Measurements from ENCODE around the gene MILR1. TPM values are rescaled to one million over a fixed set of nuclear protein-coding genes. Genes with fewer than 3 reads are reported as not detected.
A peak's percentile ranks its signal among the peaks of the same experiment; 100 is the strongest.

MILR1 gene
- total RNA-seq (1.2 and 1.6 TPM in 2 replicates), polyA plus RNA-seq (17.8 and 21.6 TPM in 2 replicates), polyA minus RNA-seq (9.2 and 17.9 TPM in 2 replicates), Bru-seq, nascent RNA (percentile 25 among the genes with signal in this experiment), BruChase-seq, experiment 1, labeled RNA remaining after a 6-hour chase (percentile 22 among the genes with signal in this experiment), BruChase-seq, experiment 2, labeled RNA remaining after a 2-hour chase (percentile 21 among the genes with signal in this experiment)
- 16.8 and 17.6 TPM in 2 replicates for polyA plus RNA-seq (2011; cell fraction: cytosol; rRNA removed)
- polyA plus RNA-seq (2011; cell fraction: nucleus; rRNA removed) = 35.9 and 55.9 TPM in 2 replicates
- 7.9 and 12.4 TPM in 2 replicates for polyA plus RNA-seq (2012)
- polyA minus RNA-seq (2011; cell fraction: cytosol; rRNA and poly(A)+ RNA removed) = not detected
- polyA minus RNA-seq (2011; cell fraction: nucleus; rRNA and poly(A)+ RNA removed) = 14.8 and 23.2 TPM in 2 replicates
- long read RNA-seq, partial matches to known transcripts = 0 of 2 reads
- long read RNA-seq, other reads (novel, unspliced or antisense) = 2 of 2 reads

DNA sequence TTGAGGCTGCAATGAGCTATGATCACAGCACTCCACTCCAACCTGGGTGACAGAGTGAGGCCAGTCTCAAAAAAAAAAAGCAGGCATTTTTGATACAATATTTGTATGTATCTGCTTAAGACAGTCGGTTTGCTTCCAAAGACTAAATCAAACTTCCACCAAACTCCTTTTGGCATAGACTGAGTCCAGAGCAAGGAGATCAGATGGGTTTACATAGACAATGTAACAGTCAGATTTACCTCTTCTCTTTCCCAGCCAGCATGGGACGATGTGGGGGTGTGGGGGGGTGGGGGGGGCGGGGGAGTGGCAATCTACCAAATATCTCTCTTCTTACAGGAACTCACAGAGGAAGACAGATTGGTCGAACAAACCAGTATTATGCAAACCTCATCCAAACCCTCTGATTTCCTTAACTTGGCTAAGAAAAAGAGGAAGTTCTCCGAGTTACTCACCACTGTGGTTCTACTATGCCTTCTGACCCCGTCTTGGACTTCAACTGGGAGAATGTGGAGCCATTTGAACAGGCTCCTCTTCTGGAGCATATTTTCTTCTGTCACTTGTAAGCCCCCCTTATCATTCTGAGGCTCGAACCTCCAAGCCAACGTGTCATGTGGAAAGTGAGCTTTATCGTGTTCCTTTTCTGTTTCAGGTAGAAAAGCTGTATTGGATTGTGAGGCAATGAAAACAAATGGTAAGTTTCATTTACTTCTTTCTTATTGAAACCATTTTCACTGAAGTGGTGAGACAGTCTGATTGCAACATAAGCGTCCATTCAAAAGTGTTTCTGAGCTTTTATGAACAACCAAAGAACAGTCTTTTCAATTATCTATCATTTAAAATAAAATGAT is at the start of gene MILR1:
Gene MILR1 (plus strand): TSS at position 451 of the 848 bp plus-strand sequence. CDS start 54 bp downstream, at position 505.
- Histone ChIP-seq H3K4me3 (replicated peaks in 1 of 3; ENCODE audit: insufficient read depth in 1 of 3, low read depth in 1 of 3, low read length in 3 of 3) (peak within 1 kb of the TSS in 2 of 3 experiments; percentile 19 to 46), H3K79me2 (ENCODE audit: control insufficient read depth, insufficient read depth, low read length) (no peaks in the 10 kb centered on the region), H3K4me1 (ENCODE audit: control insufficient read depth, extremely low read depth, insufficient read depth, low read length) (peaks cover 12% of the 10 kb centered on the region), H4K20me1 (replicated peaks; ENCODE audit: control insufficient read depth, extremely low read depth, insufficient read depth, low read length) (no peaks in the 10 kb centered on the region), H3K9ac (replicated peaks; ENCODE audit: extremely low read depth, insufficient read depth, low read length) (peak within 1 kb of the TSS; percentile 18), H3K9me1 (replicated peaks; ENCODE audit: control insufficient read depth, extremely low read depth, insufficient read depth, low read length) (no peaks in the 10 kb centered on the region), H2AFZ (ENCODE audit: low read depth, low read length) (peak within 1 kb of the TSS; percentile 81), H3K9me3 (replicated peaks; ENCODE audit: control insufficient read depth, insufficient read depth, low read length) (no peaks in the 10 kb centered on the region), H3K27me3 (ENCODE audit: control insufficient read depth in 2 of 2, insufficient read depth in 2 of 2, low read length in 2 of 2) (no peaks in the 10 kb centered on the region), H3K36me3 (ENCODE audit: control insufficient read depth in 2 of 2, extremely low read depth in 1 of 2, insufficient read depth in 2 of 2, low read length in 2 of 2) (no peaks in the 10 kb centered on the region), H3K4me2 (ENCODE audit: insufficient read depth, low read length) (peak within 1 kb of the TSS; percentile 21), H3K27ac (ENCODE audit: insufficient read depth, low read depth, low read length) (peak within 1 kb of the TSS; percentile 50)
- no TSS peak for BruUV-seq (replicated peaks)
- peak; percentile 92 for DNase-seq (ENCODE audit: low read depth, low spot score)
- FAIRE-seq = no peak
- CTCF ChIA-PET = interaction anchor here (2.3 kb wide), 1 partner anchor 42 kb away, joined by 10 read pairs; no protein-coding TSS in a partner anchor
- TF ChIP-seq JUN (IDR thresholded peaks at IDR 0.05; ENCODE audit: borderline replicate concordance, insufficient read depth, insufficient read length, low read depth) (peak; percentile 88), POLR2AphosphoS5 (IDR thresholded peaks at IDR 0.05; ENCODE audit: insufficient read depth, low read depth, low read length) (peak; percentile 39), EZH2 (IDR thresholded peaks at IDR 0.05; ENCODE audit: borderline replicate concordance, low read depth, low read length, severe bottlenecking) (no peak), FOS (IDR thresholded peaks at IDR 0.05; ENCODE audit: borderline replicate concordance, insufficient read depth, low read length) (peak; percentile 71), MYC (IDR thresholded peaks at IDR 0.05; ENCODE audit: low read depth, low read length) (no peak), POLR2A (IDR thresholded peaks at IDR 0.05; ENCODE audit: low read depth, low read length) (peak; percentile 39)
- dilution Hi-C loops (cut with MboI; ENCODE audit: extremely low pct_ligation_motif_present, low sequenced_read_pairs) = no loop called here
- intact Hi-C loops (cut with micrococcal nuclease) = no loop called here
- POLR2A ChIA-PET = no interaction called here

Data from endothelial cell of umbilical vein (primary cell).